Natural killer cell (primary cell): ENCODE results near the gene POLR3H. TPM values are rescaled to one million over a fixed set of nuclear protein-coding genes. Genes with fewer than 3 reads are reported as not detected.
A peak's percentile ranks its signal among the peaks of the same experiment; 100 is the strongest.

Experiments
- ATAC-seq, 3 donors: fragments of 150-1000 bp in 2 of 3; fragments of 200-7000 bp in 1 of 3; cut with Tn5 transposase; 1 replicate in 1 of 3; 2 replicates in 2 of 3; pipeline ENCODE4 v1.10.0; 2021; ENCODE audit warnings: mild to moderate bottlenecking in 2 of 3, moderate library complexity in 2 of 3
- DNase-seq, 2 donors: peaks; one replicate each; pipeline versions ENCODE4 v3.0.0 to v3.0.0-alpha.2; 2013 to 2021; ENCODE audit warnings: mixed read lengths in 1 of 2
- H3K27ac ChIP-seq: one replicate; pipeline ENCODE4 v1.5.1; 2013; ENCODE audit warnings: mild to moderate bottlenecking, low read length
- H3K27me3 ChIP-seq: one replicate; pipeline ENCODE4 v1.6.1; 2013; ENCODE audit warnings: low read length; ENCODE audit not compliant: control insufficient read depth, insufficient read depth
- H3K36me3 ChIP-seq: one replicate; pipeline ENCODE4 v1.6.1; 2013; ENCODE audit warnings: low read length; ENCODE audit not compliant: control insufficient read depth, insufficient read depth
- H3K4me1 ChIP-seq: one replicate; pipeline ENCODE4 v1.6.1; 2013; ENCODE audit warnings: low read length; ENCODE audit not compliant: control insufficient read depth, insufficient read depth
- H3K4me3 ChIP-seq: one replicate; pipeline ENCODE4 v1.5.1; 2013; ENCODE audit warnings: low read length
- H3K9me3 ChIP-seq: one replicate; pipeline ENCODE4 v1.6.1; 2013; ENCODE audit warnings: low read length; ENCODE audit not compliant: control insufficient read depth, insufficient read depth
- H3K27ac Mint-ChIP-seq, 2 donors: one replicate each; pipeline ENCODE4 v1.8.0; 2022; ENCODE audit warnings: mild to moderate bottlenecking in 2 of 2, mixed read lengths in 2 of 2, moderate library complexity in 1 of 2
- H3K27me3 Mint-ChIP-seq, 2 donors: one replicate each; pipeline ENCODE4 v1.8.0; 2022; ENCODE audit warnings: low read depth in 2 of 2, mixed read lengths in 2 of 2
- H3K36me3 Mint-ChIP-seq: one replicate; pipeline ENCODE4 v1.8.0; 2022; ENCODE audit warnings: mixed read lengths
- H3K4me1 Mint-ChIP-seq, 2 donors: one replicate each; pipeline ENCODE4 v1.8.0; 2022; ENCODE audit warnings: mixed read lengths in 2 of 2
- H3K4me3 Mint-ChIP-seq: one replicate; pipeline ENCODE4 v1.8.0; 2022; ENCODE audit warnings: mild to moderate bottlenecking, moderate library complexity, mixed read lengths
- H3K9me3 Mint-ChIP-seq, 2 donors: one replicate each; pipeline ENCODE4 v1.8.0; 2022; ENCODE audit warnings: mixed read lengths in 2 of 2
- WGBS: methylation state at CpG from one replicate; pipeline ENCODE4 v1.1.7; 2013; ENCODE audit warnings: missing lambda C conversion rate; ENCODE audit not compliant: insufficient coverage; 5-methylcytosine and 5-hydroxymethylcytosine counted together
- intact Hi-C: fragments of 100-400 bp; cut with micrococcal nuclease; formaldehyde crosslinking; loops from one replicate; pipeline ENCODE4 v1.14.2; 2022
- total RNA-seq, 4 donors: library from RNA; stranded (reverse); fragments of 120-200 nt in 1 of 4; gene quantifications; one replicate each; pipeline versions ENCODE4 v1.2.3 to v1.2.4, GENCODE V29; 2013 to 2022
- TF ChIP-seq, protein P1 (sequence below): fragments of 200-600 bp; IDR thresholded peaks from one replicate; pipeline ENCODE4 v1.8.0; 2022; ENCODE audit warnings: antibody characterized with exemption

The POLR3H gene
- total RNA-seq, 3 donors from 2014 or later (not counting 1 experiment from before 2014, with no cell fraction given) = 13.1 to 18.8 (median 16.2) TPM

DNA sequence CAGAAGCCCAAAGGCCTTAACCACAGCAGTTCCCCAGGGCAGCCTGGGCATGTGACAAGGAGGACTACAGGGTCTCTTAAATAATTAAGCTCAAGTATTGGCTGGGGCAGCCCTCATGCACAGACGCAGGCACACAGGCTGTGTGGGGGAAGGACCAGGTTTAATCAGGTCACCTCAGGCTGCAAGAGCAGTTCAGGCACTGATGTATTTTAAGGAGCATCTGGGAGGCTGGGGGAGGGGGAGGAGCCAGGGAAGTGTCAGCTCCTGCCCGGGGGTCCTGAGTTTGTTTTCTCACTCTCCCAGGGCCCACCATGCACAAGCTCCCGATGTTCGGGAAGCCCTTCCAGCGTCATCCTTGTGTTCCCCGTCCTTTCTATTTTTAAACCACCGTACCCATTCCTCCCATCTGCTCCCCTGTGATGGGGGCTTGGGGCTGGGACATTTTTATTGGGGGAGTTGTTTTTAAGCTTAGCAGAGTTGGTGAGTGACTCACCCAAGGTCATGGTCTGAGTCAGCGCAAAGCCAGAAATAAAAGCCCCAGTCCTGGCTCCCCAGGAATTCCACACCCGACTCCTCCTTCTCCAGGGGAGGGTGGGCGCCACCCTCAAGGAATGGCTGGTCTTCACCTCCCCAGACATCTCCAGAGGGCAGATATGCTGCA, 18.9 kb upstream of the POLR3H start:
- ATAC-seq = no peak

DNA sequence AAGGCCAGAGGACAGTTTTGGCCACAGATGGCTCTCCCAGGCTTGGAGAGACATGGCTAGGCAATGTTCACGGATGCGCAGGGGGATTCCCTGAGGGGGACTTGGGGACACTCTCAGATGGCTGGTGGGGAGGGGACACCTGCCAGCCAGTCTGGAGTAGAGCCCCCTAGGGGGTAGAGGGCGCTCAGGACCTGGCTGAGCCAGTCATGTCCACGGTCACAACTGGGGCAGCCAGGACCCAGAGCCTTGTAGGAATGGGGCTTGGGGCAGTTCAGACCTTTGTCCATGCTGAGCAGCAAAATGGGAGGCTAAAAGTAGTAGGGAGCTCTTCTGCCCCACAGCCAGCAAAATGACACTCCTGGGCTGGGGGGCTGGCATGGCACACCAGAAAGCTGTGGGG, 18.2 kb upstream of the POLR3H start:
- H3K36me3 Mint-ChIP-seq = no peaks in the 10 kb centered on the region
- ATAC-seq (peak in 1 of 3 donors; percentile 36), DNase-seq (no peak)
- Histone ChIP-seq H3K4me3 (no peak overlapping the region), H3K9me3 (no peaks in the 10 kb centered on the region), H3K27ac (no peak overlapping the region), H3K4me1 (no peaks in the 10 kb centered on the region), H3K27me3 (peaks cover 24% of the 10 kb centered on the region), H3K36me3 (no peaks in the 10 kb centered on the region)
- no peaks in the 10 kb centered on the region for H3K9me3 Mint-ChIP-seq
- 72% methylated on average over 4 of the region's 4 CpGs for WGBS
- intact Hi-C loops = no loop called here
- H3K27ac Mint-ChIP-seq = no peak overlapping the region
- H3K27me3 Mint-ChIP-seq = peaks cover 14 to 26% of the 10 kb centered on the region in 2 donors
- no peak overlapping the region for H3K4me3 Mint-ChIP-seq
- TF ChIP-seq, protein P1, sequence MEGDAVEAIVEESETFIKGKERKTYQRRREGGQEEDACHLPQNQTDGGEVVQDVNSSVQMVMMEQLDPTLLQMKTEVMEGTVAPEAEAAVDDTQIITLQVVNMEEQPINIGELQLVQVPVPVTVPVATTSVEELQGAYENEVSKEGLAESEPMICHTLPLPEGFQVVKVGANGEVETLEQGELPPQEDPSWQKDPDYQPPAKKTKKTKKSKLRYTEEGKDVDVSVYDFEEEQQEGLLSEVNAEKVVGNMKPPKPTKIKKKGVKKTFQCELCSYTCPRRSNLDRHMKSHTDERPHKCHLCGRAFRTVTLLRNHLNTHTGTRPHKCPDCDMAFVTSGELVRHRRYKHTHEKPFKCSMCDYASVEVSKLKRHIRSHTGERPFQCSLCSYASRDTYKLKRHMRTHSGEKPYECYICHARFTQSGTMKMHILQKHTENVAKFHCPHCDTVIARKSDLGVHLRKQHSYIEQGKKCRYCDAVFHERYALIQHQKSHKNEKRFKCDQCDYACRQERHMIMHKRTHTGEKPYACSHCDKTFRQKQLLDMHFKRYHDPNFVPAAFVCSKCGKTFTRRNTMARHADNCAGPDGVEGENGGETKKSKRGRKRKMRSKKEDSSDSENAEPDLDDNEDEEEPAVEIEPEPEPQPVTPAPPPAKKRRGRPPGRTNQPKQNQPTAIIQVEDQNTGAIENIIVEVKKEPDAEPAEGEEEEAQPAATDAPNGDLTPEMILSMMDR = no peak
- H3K4me1 Mint-ChIP-seq = no peaks in the 10 kb centered on the region

More for the DNA sequence above, 18.9 kb upstream of the POLR3H start:
- Mint-ChIP-seq H3K4me1 (no peaks in the 10 kb centered on the region), H3K27me3 (peaks cover 14 to 23% of the 10 kb centered on the region in 2 donors), H3K36me3 (no peaks in the 10 kb centered on the region), H3K4me3 (no peak overlapping the region), H3K27ac (no peak overlapping the region), H3K9me3 (no peaks in the 10 kb centered on the region)
- no peak for DNase-seq
- Histone ChIP-seq H3K4me3 (no peak overlapping the region), H3K27me3 (peaks cover 19% of the 10 kb centered on the region), H3K27ac (no peak overlapping the region), H3K4me1 (no peaks in the 10 kb centered on the region), H3K9me3 (no peaks in the 10 kb centered on the region), H3K36me3 (no peaks in the 10 kb centered on the region)
- intact Hi-C loops = no loop called here
- TF ChIP-seq, protein P1 = no peak
- 73% methylated on average over 9 of the region's 10 CpGs for WGBS

DNA sequence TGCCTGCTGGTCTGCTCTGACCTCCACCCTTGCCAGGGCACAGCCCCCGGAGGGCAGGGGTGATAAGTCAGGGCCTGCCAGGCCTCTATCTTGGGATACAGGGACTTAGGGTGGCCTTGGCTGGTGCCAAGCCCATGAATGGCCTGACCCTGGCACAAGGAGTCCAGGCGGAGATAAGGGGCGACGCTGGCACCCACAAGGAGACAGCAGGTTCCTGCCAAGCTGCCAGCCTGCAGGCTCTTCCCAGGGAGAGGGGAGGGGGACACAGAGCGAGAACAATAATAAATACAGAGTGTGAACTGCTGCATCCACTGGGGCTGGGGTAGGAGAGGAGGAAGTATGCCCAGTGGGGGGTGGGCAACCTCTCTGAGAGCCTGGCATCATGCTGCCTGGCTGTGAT, 17.5 kb upstream of the POLR3H start:
- no peaks in the 10 kb centered on the region for H3K4me1 Mint-ChIP-seq
- no peaks in the 10 kb centered on the region for H3K36me3 ChIP-seq
- no peak overlapping the region for H3K27ac ChIP-seq
- no peaks in the 10 kb centered on the region for H3K9me3 Mint-ChIP-seq
- peaks cover 24% of the 10 kb centered on the region for H3K27me3 ChIP-seq
- H3K27ac Mint-ChIP-seq = no peak overlapping the region
- TF ChIP-seq, protein P1 = no peak
- DNase-seq (no peak), ATAC-seq (no peak)
- intact Hi-C loops = no loop called here
- H3K27me3 Mint-ChIP-seq = peaks cover 16 to 27% of the 10 kb centered on the region in 2 donors
- no peak overlapping the region for H3K4me3 Mint-ChIP-seq
- H3K36me3 Mint-ChIP-seq = no peaks in the 10 kb centered on the region
- 86% methylated on average over 5 of the region's 5 CpGs for WGBS
- H3K9me3 ChIP-seq = no peaks in the 10 kb centered on the region
- no peak overlapping the region for H3K4me3 ChIP-seq
- no peaks in the 10 kb centered on the region for H3K4me1 ChIP-seq

DNA sequence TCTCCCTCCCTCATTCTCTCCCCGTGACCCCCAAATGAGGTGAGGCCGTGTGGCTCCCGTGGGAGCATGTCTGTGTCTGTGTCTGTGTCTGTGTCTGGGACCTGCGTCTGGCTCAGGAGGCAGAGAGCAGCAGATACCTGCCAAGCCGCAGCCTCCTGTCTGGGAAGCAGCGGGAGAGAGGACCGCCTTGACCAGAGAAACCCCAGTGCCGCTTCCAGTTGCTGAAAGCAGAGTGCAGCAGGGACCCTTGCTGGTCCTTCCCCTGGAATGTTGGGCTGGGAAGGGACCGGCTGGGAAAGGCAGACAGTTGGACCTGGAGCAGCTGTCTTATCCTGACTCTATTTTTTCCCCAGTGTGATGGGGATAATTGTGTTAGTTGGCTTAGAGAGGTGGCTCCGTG, 17.1 kb upstream of the POLR3H start:
- H3K36me3 Mint-ChIP-seq = no peaks in the 10 kb centered on the region
- Histone ChIP-seq H3K4me1 (no peaks in the 10 kb centered on the region), H3K9me3 (no peaks in the 10 kb centered on the region), H3K27ac (no peak overlapping the region), H3K36me3 (no peaks in the 10 kb centered on the region), H3K27me3 (peaks cover 24% of the 10 kb centered on the region), H3K4me3 (no peak overlapping the region)
- H3K27me3 Mint-ChIP-seq = peaks cover 20 to 28% of the 10 kb centered on the region in 2 donors
- WGBS = 75% methylated on average over 9 of the region's 10 CpGs
- intact Hi-C loops = no loop called here
- no peak overlapping the region for H3K27ac Mint-ChIP-seq
- no peaks in the 10 kb centered on the region for H3K4me1 Mint-ChIP-seq
- TF ChIP-seq, protein P1 = no peak
- no peak overlapping the region for H3K4me3 Mint-ChIP-seq
- H3K9me3 Mint-ChIP-seq = no peaks in the 10 kb centered on the region
- no peak for DNase-seq
- no peak for ATAC-seq
